Endothelial cell of umbilical vein (primary cell): Measurements from ENCODE around the gene PNKP. TPM values are rescaled to one million over a fixed set of nuclear protein-coding genes. Genes with fewer than 3 reads are reported as not detected.

ENCODE experiments used
- BruUV-seq: library from RNA; stranded (reverse); fragments of 400-500 nt; replicated peaks from 2 replicates; lab custom pipeline; 2021; lab: Mats Ljungman, UMichigan
- CTCF ChIA-PET: fragments of 300-600, 350-600 bp; sonication (Branson Sonifier 250); formaldehyde crosslinking; loops from one replicate; lab custom pipeline; 2021; ENCODE audit warnings: antibody characterized with exemption, inconsistent platforms; lab: Charles Lee
- POLR2A ChIA-PET: fragments of 300-600, 350-600 bp; sonication (Branson Sonifier 250); formaldehyde crosslinking; loops from one replicate; lab custom pipeline; 2021; ENCODE audit warnings: antibody characterized with exemption, inconsistent platforms; lab: Charles Lee
- DNase-seq: peaks from one replicate; pipeline ENCODE4 v3.0.0-alpha.2; 2011; ENCODE audit warnings: low read depth, low spot score
- FAIRE-seq: peaks from 2 replicates; lab custom pipeline; 2011; peaks lifted over from hg19 to GRCh38; lab: Jason Lieb, UNC
- H2AFZ ChIP-seq: 2 replicates; pipeline ENCODE4 v1.6.0; 2012; ENCODE audit warnings: low read depth, low read length, control low read depth, inconsistent platforms
- H3K27ac ChIP-seq: 2 replicates; pipeline ENCODE4 v1.5.1; 2011; ENCODE audit warnings: low read depth, mild to moderate bottlenecking, control low read depth, low read length, moderate library complexity; ENCODE audit not compliant: insufficient read depth
- H3K27me3 ChIP-seq, 2 experiments: 2 replicates each; pipeline versions ENCODE4 v1.6.0 to v1.6.1; 2011; ENCODE audit warnings: low read length in 2 of 2, mixed read lengths in 1 of 2; ENCODE audit not compliant: control insufficient read depth in 2 of 2, insufficient read depth in 2 of 2
- H3K36me3 ChIP-seq, 2 experiments: 2 replicates in 1 of 2; 3 replicates in 1 of 2; pipeline ENCODE4 v1.5.1; 2011; ENCODE audit warnings: low read length in 2 of 2, mild to moderate bottlenecking in 1 of 2, moderate library complexity in 1 of 2; ENCODE audit not compliant: control insufficient read depth in 2 of 2, insufficient read depth in 2 of 2; ENCODE audit errors: extremely low read depth in 1 of 2
- H3K4me1 ChIP-seq: 3 replicates; pipeline ENCODE4 v1.5.1; 2011; ENCODE audit warnings: mild to moderate bottlenecking, low read length; ENCODE audit not compliant: control insufficient read depth, insufficient read depth; ENCODE audit errors: extremely low read depth
- H3K4me2 ChIP-seq: 2 replicates; pipeline ENCODE4 v1.6.1; 2011; ENCODE audit warnings: low read length, control low read depth, mixed read lengths; ENCODE audit not compliant: insufficient read depth
- H3K4me3 ChIP-seq, 3 experiments: fragments of 200-600 bp in 1 of 3; sonication (generic), shearing (Covaris generic) in 1 of 3; replicated peaks in 1 of 3; 2 replicates each; pipeline ENCODE4 v1.5.1; 2011 to 2016; ENCODE audit warnings: control low read depth in 3 of 3, low read length in 3 of 3, mild to moderate bottlenecking in 2 of 3, inconsistent platforms in 1 of 3, low read depth in 1 of 3, moderate library complexity in 1 of 3; ENCODE audit not compliant: insufficient read depth in 1 of 3
- H3K79me2 ChIP-seq: 2 replicates; pipeline ENCODE4 v1.6.0; 2012; ENCODE audit warnings: low read length, inconsistent platforms; ENCODE audit not compliant: control insufficient read depth, insufficient read depth
- H3K9ac ChIP-seq: replicated peaks from 2 replicates; pipeline ENCODE3; 2011; ENCODE audit warnings: low read length, control low read depth; ENCODE audit not compliant: insufficient read depth; ENCODE audit errors: extremely low read depth
- H3K9me1 ChIP-seq: replicated peaks from 3 replicates; pipeline ENCODE4 v1.6.0; 2011; ENCODE audit warnings: mild to moderate bottlenecking, low read length; ENCODE audit not compliant: control insufficient read depth, insufficient read depth; ENCODE audit errors: extremely low read depth
- H3K9me3 ChIP-seq: replicated peaks from 2 replicates; pipeline ENCODE4 v1.5.1; 2012; ENCODE audit warnings: low read length, inconsistent platforms; ENCODE audit not compliant: control insufficient read depth, insufficient read depth
- H4K20me1 ChIP-seq: replicated peaks from 2 replicates; pipeline ENCODE3; 2011; ENCODE audit warnings: mild to moderate bottlenecking, low read length; ENCODE audit not compliant: control insufficient read depth, insufficient read depth; ENCODE audit errors: extremely low read depth
- CTCF ChIP-seq, 2 donors: IDR thresholded peaks; 1 replicate in 1 of 2; 2 replicates in 1 of 2; pipeline ENCODE4 v1.5.1; 2011; ENCODE audit warnings: low read length in 2 of 2, mild to moderate bottlenecking in 2 of 2, moderate library complexity in 2 of 2, control low read depth in 1 of 2, inconsistent platforms in 1 of 2, low read depth in 1 of 2; ENCODE audit not compliant: insufficient read depth in 1 of 2; ENCODE audit errors: extremely low read depth in 1 of 2
- EZH2 ChIP-seq: IDR thresholded peaks from 2 replicates; pipeline ENCODE4 v1.6.1; 2012; ENCODE audit warnings: borderline replicate concordance, low read depth, mild to moderate bottlenecking, moderate library complexity, low read length, inconsistent platforms; ENCODE audit not compliant: severe bottlenecking
- FOS ChIP-seq: IDR thresholded peaks from 2 replicates; pipeline ENCODE4 v1.6.1; 2011; ENCODE audit warnings: mild to moderate bottlenecking, low read length, moderate library complexity, borderline replicate concordance; ENCODE audit not compliant: insufficient read depth
- GATA2 ChIP-seq: IDR thresholded peaks from 2 replicates; pipeline ENCODE4 v1.7.0; 2011; ENCODE audit warnings: low read depth, mild to moderate bottlenecking, moderate library complexity, mixed read lengths, low read length; ENCODE audit not compliant: insufficient read length, insufficient read depth
- JUN ChIP-seq: IDR thresholded peaks from 2 replicates; pipeline ENCODE4 v1.6.1; 2011; ENCODE audit warnings: borderline replicate concordance, low read depth; ENCODE audit not compliant: insufficient read length, insufficient read depth
- MAX ChIP-seq: IDR thresholded peaks from 2 replicates; pipeline ENCODE4 v1.6.1; 2011; ENCODE audit not compliant: insufficient read depth, insufficient read length
- MYC ChIP-seq: IDR thresholded peaks from one replicate; pipeline ENCODE4 v1.6.1; 2011; ENCODE audit warnings: mild to moderate bottlenecking, low read depth, low read length
- POLR2A ChIP-seq: IDR thresholded peaks from 2 replicates; pipeline ENCODE4 v1.6.1; 2012; ENCODE audit warnings: low read depth, mild to moderate bottlenecking, control low read depth, low read length
- POLR2AphosphoS5 ChIP-seq: IDR thresholded peaks from 2 replicates; pipeline ENCODE4 v1.6.1; 2012; ENCODE audit warnings: low read depth, mild to moderate bottlenecking, control low read depth, low read length, moderate library complexity; ENCODE audit not compliant: insufficient read depth
- dilution Hi-C: fragments of 300-500 bp; cut with MboI; formaldehyde crosslinking; loops from one replicate; pipeline ENCODE4 v1.15.0; 2019; ENCODE audit warnings: low sequenced_read_pairs; ENCODE audit not compliant: extremely low pct_ligation_motif_present
- intact Hi-C: fragments of 100-400 bp; cut with micrococcal nuclease; formaldehyde crosslinking; loops from one replicate; pipeline ENCODE4 v1.10.0; 2022
- polyA plus RNA-seq, 4 experiments: library from polyadenylated mRNA; depleted of rRNA in 3 of 4; stranded (reverse) in 3 of 4; unstranded in 1 of 4; fragments of >200 nt; gene quantifications; 2 replicates each; pipeline versions ENCODE4 v1.2.1 to v1.2.3, GENCODE V29; 2011 to 2012; ENCODE audit warnings: missing spikeins in 1 of 4
- total RNA-seq: library from RNA; stranded (reverse); gene quantifications from 2 replicates; pipeline ENCODE4 v1.2.3, GENCODE V29; 2021

PNKP gene
- total and polyA plus RNA-seq, 2 donors (not counting 3 experiments of a cell fraction or from before 2014, with no cell fraction given) = 39.4 to 112 TPM

GRCh38 chr19:49855277-49855675 is 12.1 kb downstream of the PNKP start:
- TF ChIP-seq FOS = no peak
- Histone ChIP-seq H3K4me1 (peaks cover 26% of the 10 kb centered on the region), H3K79me2 (peaks cover 25% of the 10 kb centered on the region), H4K20me1 (no peaks in the 10 kb centered on the region), H3K36me3 (peaks cover 2 to 43% of the 10 kb centered on the region in 2 experiments), H3K9me1 (no peaks in the 10 kb centered on the region), H2AFZ (no peak overlapping the region), H3K27ac (no peak overlapping the region), H3K9ac (no peak overlapping the region), H3K4me2 (no peak overlapping the region), H3K4me3 (no peak overlapping the region), H3K9me3 (no peaks in the 10 kb centered on the region), H3K27me3 (no peaks in the 10 kb centered on the region)
- ChIA-PET POLR2A (no interaction called here), CTCF (no interaction called here)
- no TSS peak for BruUV-seq
- intact Hi-C loops = no loop called here
- dilution Hi-C loops = no loop called here
- DNase-seq = no peak
- FAIRE-seq = no peak

- no peaks in the 10 kb centered on the region for H3K27me3 ChIP-seq
- TF ChIP-seq CTCF (IDR thresholded peaks at IDR 0.05; ENCODE audit: extremely low read depth in 1 of 2, insufficient read depth in 1 of 2, low read depth in 1 of 2, low read length in 2 of 2) (no peak), GATA2 (no peak), POLR2A (no peak), MAX (no peak), MYC (no peak), FOS (no peak), POLR2AphosphoS5 (no peak), JUN (no peak), EZH2 (no peak)
- H3K4me3 ChIP-seq = no peak overlapping the region
- FAIRE-seq = no peak
- H3K27ac ChIP-seq = no peak overlapping the region
- peaks cover 24% of the 10 kb centered on the region for H3K4me1 ChIP-seq
- no peaks in the 10 kb centered on the region for H3K9me3 ChIP-seq
- intact Hi-C loops (no loop called here), dilution Hi-C loops (no loop called here)
- no peak overlapping the region for H3K4me2 ChIP-seq
- no peaks in the 10 kb centered on the region for H4K20me1 ChIP-seq
- H2AFZ ChIP-seq = no peak overlapping the region
- no peaks in the 10 kb centered on the region for H3K9me1 ChIP-seq
- no TSS peak for BruUV-seq
- no peak for DNase-seq
- no peak overlapping the region for H3K9ac ChIP-seq
- ChIA-PET CTCF (no interaction called here), POLR2A (no interaction called here)
- peaks cover 25% of the 10 kb centered on the region for H3K79me2 ChIP-seq
- peaks cover 2 to 38% of the 10 kb centered on the region in 2 experiments for H3K36me3 ChIP-seq
Observed at GRCh38 chr19:49854378-49855263, 12.8 kb downstream of the PNKP start.
